Spleen (tissue), 7 donors: ENCODE results near the gene PPHLN1.

ENCODE experiments used
- POLR2A ChIP-seq, 3 donors: fragments of 450-650 bp; IDR thresholded peaks; one replicate each; pipeline ENCODE4 v1.5.1; 2017; ENCODE audit warnings: antibody characterized with exemption in 3 of 3, mild to moderate bottlenecking in 1 of 3
- TF ChIP-seq, protein P1 (sequence below), 11 experiments: fragments of 200-600 bp in 7 of 11; fragments of 450-650 bp in 4 of 11; sonication (generic) in 4 of 11; IDR thresholded peaks in 8 of 11; conservative IDR thresholded peaks in 3 of 11; 1 replicate in 7 of 11; 2 replicates in 4 of 11; pipeline versions ENCODE4 v1.4.0 to v1.8.0; 2016 to 2021; ENCODE audit warnings: antibody characterized with exemption in 11 of 11, inconsistent platforms in 4 of 11, mild to moderate bottlenecking in 1 of 11
- donor health status: DM: no; HTN: no; CAD: no; lungs with moderate emphysema.
- donor health status: DM: no; HTN: no; CAD: no.
- donor health status: DM: no; HTN: no; CAD: no.

- TF ChIP-seq, protein P1, sequence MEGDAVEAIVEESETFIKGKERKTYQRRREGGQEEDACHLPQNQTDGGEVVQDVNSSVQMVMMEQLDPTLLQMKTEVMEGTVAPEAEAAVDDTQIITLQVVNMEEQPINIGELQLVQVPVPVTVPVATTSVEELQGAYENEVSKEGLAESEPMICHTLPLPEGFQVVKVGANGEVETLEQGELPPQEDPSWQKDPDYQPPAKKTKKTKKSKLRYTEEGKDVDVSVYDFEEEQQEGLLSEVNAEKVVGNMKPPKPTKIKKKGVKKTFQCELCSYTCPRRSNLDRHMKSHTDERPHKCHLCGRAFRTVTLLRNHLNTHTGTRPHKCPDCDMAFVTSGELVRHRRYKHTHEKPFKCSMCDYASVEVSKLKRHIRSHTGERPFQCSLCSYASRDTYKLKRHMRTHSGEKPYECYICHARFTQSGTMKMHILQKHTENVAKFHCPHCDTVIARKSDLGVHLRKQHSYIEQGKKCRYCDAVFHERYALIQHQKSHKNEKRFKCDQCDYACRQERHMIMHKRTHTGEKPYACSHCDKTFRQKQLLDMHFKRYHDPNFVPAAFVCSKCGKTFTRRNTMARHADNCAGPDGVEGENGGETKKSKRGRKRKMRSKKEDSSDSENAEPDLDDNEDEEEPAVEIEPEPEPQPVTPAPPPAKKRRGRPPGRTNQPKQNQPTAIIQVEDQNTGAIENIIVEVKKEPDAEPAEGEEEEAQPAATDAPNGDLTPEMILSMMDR (IDR thresholded peaks at IDR 0.05 in 8 of 11, conservative IDR thresholded peaks at IDR 0.05 in 3 of 11), result no peak
- no peak for TF ChIP-seq POLR2A (IDR thresholded peaks at IDR 0.05)
Observed at GRCh38 chr12:42325326-42325652, 678 bp upstream of the PPHLN1 start.
